Stimulated activated CD4-positive, alpha-beta T cell treated with anti-CD3 and anti-CD28 coated beads, TNF-alpha, amount 100 ng/mL, for 24 hours (primary cell): ENCODE data around the gene IL15RA.
"Not testable (repeated sequence)": the region's sequence is repeated elsewhere in the genome, so short reads cannot be mapped to it uniquely, and the experiment has no call there.

Experiments
- DNase-seq, 3 experiments: peaks; one replicate each; pipeline ENCODE4 v3.0.0-alpha.2; 2020; ENCODE audit warnings: low read depth in 3 of 3

IL15RA gene

DNA sequence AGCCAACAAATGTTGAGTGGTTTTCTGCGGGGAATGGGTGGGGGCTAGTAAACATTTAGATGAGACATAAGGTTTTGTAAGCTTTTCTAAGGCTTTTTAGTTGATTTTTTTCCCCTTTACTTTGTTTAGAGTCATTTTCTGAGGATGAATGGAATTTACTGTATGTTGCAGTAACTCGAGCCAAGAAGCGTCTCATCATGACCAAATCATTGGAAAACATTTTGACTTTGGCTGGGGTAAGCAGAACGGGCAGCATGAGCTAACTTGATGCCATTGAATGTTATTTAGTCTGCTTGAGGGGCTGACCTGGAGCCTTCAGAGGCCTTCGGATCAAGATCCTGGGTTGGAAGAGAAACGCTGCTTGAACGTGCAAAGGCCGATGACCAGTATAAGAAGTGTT is 50.0 kb downstream of the IL15RA start:
- DNase-seq = no peak

DNA sequence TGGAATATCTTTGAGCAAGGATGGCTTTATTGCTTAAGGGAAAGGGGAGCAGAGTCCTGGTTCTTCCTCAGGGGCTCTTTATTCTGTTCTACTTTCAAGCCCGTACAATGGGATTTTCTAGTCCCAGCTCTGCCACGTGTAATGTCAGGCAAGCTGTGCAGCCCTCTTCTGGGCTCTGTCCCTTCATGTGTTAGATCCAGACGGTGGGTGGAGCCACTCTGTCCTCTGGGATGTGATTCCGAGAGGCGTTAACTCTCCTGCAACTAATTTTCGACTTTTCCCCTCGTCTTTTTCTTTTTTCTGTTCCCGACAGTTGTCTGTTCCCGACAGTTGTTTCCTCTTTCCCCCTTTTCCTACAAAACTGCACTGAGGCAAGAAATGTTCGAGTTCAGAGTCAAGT is 52.5 kb downstream of the IL15RA start:
- DNase-seq = no peak

DNA sequence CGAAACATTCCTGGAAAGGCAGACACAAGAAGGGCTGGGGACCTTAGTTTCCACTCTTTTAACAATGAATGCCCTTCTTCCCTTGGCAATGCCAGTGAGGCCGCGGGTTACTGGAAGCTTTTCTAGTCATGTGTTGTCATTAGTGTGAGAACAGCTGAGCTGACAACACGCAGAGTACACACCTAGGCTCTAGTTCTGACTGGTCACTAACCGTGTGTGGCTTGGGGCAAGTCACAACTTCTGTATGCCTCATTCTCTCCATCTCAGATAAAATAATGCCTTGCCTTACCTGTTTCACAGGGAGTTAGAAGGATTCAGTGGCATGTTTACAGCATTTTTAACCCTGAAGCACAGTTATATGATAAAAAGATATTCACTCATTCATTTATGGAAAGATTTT is 55.6 kb downstream of the IL15RA start:
- DNase-seq = no peak

DNA sequence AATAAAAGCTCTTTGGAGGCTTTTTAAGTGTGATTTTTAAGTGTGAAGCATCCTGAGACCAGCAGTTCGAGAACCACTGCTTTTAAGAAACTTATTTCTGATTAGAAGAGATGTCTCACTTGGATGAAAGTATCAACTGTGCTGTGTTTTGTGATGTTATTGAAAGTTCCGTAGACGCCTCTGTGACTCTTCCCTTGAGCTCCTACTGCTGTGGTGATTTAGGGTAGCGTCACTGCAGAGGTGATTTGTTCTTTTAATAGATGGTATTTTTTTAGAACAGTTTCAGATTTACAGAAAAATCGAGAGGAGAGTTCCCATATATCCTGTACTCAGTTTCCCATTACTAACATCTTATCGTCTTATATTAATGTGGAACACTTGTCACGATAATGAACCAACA is 57.8 kb downstream of the IL15RA start:
- no peak for DNase-seq

DNA sequence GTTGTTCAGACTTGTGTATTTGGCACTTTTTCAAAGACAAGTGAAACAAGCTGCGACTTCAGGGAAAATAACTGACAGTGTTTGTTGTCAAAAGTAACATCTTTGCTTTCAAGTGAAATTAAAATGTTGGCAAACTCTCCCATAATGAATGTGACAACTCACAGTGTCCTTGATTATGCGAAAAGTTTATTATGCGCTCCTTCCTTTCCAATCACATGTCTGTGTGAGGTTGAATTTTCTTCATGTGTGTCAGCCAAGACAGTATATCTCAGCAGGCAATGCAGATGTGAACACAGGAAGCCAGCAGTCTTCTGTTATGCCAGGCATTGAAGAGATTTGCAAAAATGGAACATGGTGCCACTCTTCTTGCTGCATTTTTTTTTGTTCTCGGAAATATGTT is 58.6 kb downstream of the IL15RA start:
- DNase-seq = no peak

DNA sequence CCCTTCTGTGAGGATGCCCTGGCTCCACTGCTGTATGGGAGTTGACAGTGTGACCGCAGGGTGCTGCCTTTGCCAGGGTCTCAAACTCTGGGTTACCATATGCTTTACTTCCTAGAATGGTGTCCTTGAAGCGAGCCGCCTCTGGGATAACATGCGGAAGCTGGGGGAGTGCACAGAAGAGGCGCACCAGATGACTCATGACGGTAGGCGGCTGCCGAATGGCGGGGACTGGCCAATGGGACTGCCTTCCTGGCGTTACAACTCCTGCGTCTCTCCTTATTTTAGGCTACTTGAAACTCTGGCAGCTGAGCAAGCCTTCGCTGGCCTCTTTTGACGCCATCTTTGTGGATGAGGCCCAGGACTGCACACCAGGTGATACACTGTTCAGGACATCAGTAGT is 60.0 kb downstream of the IL15RA start:
- no peak for DNase-seq

DNA sequence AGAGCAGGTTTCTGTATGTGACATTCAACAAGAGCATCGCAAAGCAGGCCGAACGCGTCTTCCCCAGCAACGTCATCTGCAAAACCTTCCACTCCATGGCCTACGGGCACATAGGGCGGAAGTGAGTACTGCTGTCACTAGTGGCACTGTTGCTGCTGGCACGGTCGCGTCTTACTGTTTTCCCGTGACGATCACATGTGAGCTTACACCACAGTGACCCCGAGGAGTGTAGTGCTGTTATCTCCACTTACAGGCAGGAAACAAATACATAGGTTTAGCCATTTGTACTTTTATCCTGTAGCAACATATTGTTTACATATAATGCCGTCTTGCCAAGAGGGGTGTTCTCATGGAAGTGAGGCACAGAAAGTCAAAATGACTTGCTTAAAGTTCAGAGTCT is 61.9 kb downstream of the IL15RA start:
- no peak for DNase-seq

DNA sequence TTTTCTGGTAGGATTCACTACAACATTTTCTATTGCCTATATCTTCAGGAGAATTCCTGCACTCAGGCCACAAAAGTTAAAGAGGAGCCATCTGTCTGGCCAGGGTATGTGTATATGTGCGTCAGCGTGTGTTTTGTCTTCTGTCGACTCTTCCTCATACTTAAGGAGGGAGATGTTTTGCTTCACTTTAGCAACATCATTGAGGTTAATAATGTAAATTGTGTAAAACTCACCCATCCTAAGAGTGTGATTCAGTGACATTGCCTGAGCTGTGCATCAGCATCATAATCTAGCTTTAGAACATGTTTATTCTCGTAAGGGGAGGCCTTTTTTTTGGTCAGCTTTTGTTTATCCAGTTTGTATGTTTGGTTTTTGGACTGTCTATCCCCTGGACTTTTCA is 63.6 kb downstream of the IL15RA start:
- no peak for DNase-seq

DNA sequence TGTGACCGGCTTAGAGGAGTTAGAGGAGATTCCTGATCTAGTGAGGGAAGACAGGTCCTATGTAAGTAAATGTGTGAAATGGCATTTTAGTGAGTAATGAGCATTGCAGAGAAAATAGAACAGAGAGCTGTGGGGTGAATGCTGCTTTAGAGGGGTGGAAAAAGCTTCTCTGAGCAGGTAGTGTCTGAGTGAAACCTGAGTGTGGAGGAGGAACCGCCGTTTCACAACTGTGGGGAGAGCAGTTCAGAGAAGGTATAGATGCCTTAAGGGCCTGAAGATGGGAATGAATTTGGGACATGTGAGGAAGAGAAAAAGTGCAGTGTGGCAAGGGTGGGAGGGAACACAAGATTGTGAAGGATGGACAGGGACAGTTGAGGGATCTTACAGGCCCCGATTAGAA is 65.7 kb downstream of the IL15RA start:
- DNase-seq = no peak

DNA sequence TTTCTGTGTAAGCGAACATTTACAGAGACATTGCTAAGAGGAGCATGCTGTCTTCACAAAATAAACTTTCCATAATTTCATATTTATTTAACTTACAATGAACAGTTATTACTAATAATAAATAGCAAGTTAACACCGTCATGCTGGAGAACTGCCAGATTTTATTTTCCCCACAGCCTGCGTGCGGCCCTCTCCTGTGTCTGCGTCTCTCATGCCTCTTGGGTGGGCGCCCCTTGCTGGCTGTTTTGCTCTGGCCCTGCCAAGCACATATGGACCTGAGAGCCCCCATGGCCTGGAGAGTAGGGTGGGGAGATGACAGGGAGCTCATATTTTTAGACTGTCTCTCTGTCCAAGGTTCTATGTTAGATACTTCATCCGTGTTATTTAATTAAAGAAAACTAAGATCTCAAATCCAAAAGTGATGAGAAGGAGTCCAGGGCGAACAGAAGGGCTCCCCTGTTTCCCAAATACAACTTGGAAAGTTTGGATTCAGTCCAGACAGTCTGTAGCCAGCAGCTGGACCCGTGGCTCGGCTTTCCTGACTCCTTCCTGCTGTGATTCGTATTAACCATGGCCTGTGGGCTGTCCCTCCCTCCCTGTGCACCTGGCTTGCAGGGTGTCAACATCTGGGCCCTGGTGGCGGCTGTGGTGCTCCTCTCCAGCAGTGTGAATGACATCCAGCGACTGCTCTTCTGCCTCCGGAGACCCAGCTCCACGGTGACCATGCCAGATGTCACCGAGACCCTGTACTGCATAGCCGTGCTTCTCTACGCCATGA is 66.8 kb downstream of the IL15RA start:
- DNase-seq = no peak

DNA sequence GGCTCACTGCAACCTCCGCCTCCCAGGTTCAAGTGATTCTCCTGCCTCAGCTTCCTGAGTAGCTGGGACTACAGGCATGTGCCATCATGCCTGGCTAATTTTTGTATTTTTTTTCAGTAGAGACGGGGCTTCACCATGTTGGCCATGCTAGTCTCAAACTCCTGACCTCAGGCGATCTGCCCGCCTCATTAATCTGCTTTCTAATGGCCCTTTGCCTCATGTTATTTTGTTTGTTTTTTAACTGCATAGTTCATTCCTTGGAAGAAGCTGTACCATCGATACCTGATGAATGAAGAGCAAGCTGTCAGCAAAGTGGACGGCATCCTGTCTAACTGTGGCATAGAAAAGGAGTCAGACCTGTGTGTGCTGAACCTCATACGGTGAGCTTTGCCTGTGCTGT is 68.7 kb downstream of the IL15RA start:
- DNase-seq = not testable (repeated sequence)

DNA sequence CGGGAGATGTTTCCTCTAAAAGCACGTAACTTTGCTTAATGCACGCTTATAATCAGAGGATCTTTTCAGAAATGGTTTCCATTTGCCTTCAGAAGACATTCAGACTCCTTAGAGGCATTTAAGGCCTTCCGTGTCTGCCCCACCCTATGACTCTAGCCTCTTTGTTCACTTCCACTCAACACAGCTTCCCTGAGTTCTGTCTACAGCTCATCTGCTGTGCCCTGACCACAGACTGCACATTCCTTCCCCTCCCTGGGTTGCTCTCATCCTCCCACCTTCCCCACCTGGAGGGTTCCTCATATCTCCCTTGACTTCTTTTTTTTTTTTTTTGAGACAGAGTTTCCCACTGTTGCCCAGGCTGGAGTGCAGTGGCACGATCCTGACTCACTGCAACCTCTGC is 70.7 kb downstream of the IL15RA start:
- no peak for DNase-seq

DNA sequence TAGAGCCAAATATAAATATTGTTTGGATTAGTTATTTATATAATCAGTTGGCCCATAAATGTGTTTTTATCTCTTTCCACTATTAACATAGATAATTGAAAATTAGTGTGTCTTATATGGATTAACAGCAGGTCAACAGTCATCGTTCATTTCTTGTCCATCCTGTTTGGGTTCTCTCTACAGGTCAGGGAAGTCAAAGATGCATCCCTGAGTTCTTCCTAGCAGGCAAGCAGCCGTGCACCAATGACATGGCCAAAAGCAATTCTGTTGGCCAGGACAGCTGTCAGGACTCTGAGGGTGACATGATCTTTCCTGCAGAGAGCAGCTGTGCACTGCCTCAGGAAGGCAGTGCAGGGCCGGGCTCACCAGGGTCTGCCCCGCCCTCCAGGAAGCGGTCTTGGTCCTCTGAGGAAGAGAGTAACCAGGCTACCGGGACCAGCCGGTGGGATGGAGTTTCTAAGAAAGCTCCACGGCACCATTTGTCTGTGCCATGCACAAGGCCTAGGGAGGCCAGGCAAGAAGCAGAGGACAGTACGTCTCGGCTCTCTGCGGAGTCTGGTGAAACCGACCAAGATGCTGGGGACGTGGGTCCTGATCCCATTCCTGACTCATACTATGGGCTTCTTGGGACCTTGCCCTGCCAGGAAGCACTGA is 71.4 kb downstream of the IL15RA start:
- DNase-seq = no peak

DNA sequence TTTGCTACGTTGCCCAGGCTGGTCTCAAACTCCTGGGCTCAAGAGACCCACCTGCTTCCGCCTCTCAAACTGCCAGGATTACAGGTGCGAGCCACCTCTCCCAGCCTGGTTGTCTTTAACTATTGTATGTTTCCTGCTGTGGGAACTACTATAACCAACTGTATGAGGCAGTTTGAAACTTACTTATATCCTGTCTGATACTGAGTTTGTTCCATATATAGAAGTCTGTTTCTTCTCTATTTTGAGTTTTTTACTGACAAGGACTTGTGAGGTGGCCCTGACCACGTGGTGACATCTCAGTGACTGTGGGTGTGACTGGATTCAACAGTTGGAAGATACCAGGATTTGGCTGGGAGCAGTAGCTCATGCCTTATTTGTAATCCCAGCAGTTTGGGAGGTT is 73.1 kb downstream of the IL15RA start:
- DNase-seq = no peak

DNA sequence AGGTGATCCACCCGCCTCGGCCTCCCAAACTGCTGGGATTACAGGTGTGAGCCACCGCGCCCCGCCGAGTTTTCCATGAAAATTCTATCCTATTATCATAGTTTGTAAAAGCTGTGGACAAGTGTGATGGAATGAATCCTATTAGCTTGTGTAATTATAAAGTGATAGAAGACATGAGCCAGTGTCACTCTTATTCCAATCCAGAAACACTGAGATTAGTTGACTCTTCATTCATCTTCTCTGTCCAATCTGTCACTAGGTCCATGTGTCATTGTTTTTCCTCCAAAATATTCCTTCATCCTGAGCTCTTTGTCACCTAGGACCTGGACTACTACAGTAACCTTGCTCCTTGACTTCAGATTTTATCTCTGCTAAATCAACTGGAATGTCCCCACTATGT is 73.8 kb downstream of the IL15RA start:
- DNase-seq = no peak

DNA sequence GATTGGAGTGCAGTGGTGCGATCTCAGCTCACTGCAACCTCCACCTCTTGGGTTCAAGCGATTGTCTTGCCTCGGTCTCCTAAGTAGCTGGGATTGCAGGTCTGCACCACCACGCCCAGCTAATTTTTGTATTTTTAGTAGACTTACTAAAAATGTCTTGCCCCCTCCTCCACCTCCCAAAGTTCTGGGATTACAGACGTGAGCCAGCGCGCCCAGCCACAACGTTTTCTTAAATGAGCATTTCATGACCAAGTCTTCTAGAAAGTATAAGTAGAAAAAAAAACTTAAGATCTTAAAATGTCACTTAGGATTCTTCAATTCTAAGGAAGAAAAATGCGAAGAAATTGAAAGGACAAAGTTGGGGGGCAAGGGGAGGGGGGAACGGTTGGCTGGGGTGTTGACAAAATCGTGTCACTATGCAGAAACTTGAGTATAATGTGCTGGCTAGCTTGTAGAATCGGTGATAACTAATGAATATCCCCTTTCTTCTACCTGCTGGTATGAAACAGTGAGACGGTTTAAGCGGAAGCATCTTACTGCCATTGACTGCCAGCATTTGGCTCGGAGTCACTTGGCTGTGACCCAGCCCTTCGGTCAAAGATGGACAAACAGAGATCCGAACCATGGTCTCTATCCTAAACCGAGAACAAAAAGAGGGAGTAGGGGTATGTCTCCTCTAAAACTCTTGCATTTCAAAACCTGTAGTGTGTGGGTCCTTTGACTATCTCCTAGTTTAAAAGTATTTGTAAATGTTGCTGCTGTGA is 74.7 kb downstream of the IL15RA start:
- no peak for DNase-seq
